ENCODE measurements around the gene CXCL6.

The CXCL6 gene

DNA sequence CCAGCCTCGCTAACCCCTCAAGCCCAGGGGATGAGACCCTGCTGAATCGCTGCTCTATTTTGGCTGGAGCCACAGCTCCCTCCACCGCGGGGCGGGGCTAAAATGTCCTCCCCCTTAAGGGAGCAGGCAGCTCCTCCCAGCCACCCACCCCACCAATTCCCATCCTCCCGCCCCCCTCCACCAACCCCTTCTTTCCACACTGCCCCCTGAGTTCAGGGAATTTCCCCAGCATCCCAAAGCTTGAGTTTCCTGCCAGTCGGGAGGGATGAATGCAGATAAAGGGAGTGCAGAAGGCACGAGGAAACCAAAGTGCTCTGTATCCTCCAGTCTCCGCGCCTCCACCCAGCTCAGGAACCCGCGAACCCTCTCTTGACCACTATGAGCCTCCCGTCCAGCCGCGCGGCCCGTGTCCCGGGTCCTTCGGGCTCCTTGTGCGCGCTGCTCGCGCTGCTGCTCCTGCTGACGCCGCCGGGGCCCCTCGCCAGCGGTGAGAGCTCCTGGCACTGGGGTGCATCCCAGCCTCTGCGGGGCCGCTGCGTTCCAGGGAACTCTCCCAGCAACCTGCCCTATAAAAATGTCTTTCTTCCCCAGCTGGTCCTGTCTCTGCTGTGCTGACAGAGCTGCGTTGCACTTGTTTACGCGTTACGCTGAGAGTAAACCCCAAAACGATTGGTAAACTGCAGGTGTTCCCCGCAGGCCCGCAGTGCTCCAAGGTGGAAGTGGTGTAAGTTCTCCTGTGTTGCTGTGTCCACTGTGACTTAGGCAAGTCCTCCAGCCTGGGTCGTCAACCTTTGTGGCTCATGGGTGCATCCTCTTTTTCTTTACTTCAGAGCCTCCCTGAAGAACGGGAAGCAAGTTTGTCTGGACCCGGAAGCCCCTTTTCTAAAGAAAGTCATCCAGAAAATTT, at the start of gene CXCL6:
CXCL6 (plus strand) TSS at position 306 of the 907 bp plus-strand sequence; CDS start at position 379, 73 bp downstream.
- no peak for DNase-seq (ENCODE audit: low read depth)
- TF ChIP-seq, protein P1, sequence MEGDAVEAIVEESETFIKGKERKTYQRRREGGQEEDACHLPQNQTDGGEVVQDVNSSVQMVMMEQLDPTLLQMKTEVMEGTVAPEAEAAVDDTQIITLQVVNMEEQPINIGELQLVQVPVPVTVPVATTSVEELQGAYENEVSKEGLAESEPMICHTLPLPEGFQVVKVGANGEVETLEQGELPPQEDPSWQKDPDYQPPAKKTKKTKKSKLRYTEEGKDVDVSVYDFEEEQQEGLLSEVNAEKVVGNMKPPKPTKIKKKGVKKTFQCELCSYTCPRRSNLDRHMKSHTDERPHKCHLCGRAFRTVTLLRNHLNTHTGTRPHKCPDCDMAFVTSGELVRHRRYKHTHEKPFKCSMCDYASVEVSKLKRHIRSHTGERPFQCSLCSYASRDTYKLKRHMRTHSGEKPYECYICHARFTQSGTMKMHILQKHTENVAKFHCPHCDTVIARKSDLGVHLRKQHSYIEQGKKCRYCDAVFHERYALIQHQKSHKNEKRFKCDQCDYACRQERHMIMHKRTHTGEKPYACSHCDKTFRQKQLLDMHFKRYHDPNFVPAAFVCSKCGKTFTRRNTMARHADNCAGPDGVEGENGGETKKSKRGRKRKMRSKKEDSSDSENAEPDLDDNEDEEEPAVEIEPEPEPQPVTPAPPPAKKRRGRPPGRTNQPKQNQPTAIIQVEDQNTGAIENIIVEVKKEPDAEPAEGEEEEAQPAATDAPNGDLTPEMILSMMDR (conservative IDR thresholded peaks at IDR 0.05; ENCODE audit: control insufficient read depth, insufficient read depth, low read depth, low read length) = no peak
- peak within 1 kb of the TSS; percentile 58 for H3K4me3 ChIP-seq (ENCODE audit: control insufficient read depth, low read depth, low read length)

DNA sequence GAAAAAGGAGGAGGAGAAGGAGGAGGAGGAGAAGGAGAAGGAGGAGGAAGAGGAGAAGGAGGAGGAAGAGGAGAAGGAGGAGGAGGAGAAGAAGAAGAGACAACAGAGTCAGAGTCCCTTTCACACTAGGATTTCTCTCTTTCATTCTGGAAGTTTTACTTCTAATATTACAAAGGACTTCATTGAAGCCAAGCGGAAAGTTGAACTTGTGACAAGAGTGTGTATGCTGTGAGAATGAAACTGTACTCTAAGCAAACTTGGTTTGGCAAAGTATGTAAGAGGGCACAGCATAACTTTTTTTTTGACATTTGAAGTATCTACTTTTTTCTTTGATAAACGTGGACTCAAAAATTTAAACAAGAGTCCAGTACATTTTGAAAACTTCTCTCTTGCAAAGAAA, 48.1 kb upstream of the CXCL6 start:
- TF ChIP-seq, protein P1 (conservative IDR thresholded peaks at IDR 0.05; ENCODE audit: control insufficient read depth, insufficient read depth, low read depth, low read length) = no peak
- no peak for DNase-seq (ENCODE audit: low read depth)
- H3K4me3 ChIP-seq (ENCODE audit: control insufficient read depth, low read depth, low read length) = no peak overlapping the region

DNA sequence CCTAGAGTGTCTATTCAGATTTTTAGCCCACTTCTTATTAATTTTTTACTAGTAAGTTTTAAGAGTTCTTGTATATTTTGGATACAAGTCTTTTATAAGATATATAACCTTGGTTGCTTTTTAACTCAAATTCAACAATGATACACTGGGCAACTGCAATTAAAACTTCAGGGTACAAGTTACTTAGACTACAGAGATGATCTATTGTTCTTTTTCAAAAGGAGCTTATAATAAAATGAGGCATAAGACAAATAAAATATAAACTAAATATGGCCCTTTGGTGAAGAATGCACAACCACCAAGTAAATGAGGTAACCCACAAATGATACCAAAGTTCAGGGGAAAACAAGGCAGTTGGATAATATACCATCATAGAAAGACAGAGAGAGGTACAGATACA, 37.6 kb upstream of the CXCL6 start:
- H3K4me3 ChIP-seq (ENCODE audit: control insufficient read depth, low read depth, low read length) = no peak overlapping the region
- TF ChIP-seq, protein P1 (conservative IDR thresholded peaks at IDR 0.05; ENCODE audit: control insufficient read depth, insufficient read depth, low read depth, low read length) = no peak
- no peak for DNase-seq (ENCODE audit: low read depth)

DNA sequence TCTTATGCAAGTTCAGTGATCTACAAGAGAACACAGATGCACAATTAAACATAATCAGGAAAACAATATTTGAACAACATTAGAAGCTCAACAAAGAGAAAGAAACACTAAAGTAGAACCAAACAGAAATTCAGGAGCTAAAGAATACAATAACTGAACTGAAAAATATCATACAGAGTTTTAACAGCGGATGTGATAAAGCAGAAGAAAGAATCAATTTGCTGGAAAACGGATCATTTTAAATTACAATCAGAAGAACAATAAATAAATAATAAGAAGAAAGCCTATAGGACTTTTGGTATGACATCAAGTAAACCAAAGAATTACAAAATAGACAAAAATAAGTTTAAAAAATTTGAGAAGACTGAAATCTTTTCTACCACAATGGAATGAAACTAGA, 36.3 kb upstream of the CXCL6 start:
- no peak for DNase-seq (ENCODE audit: low read depth)
- no peak overlapping the region for H3K4me3 ChIP-seq (ENCODE audit: control insufficient read depth, low read depth, low read length)
- TF ChIP-seq, protein P1 (conservative IDR thresholded peaks at IDR 0.05; ENCODE audit: control insufficient read depth, insufficient read depth, low read depth, low read length) = no peak

DNA sequence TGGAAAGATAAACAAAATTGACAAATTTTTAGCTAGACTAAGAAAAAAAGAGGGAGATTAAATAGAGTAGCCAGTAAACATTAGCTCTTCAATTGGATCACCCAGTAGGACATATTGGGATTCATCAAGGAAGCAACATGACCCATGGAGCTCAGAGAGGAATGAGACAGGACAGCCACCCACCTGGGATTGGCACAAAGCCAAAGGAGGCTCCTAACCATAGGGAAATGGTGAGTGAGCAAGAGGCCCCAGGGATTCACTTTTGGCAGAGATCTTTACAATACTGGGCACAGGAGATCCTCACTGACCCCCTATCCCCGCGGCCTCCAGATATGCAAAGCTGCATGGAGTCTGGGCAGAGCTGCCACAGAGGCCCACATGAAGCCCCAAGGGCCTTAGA, 34.8 kb upstream of the CXCL6 start:
- TF ChIP-seq, protein P1 (conservative IDR thresholded peaks at IDR 0.05; ENCODE audit: control insufficient read depth, insufficient read depth, low read depth, low read length) = no peak
- DNase-seq (ENCODE audit: low read depth) = no peak
- H3K4me3 ChIP-seq (ENCODE audit: control insufficient read depth, low read depth, low read length) = no peak overlapping the region

DNA sequence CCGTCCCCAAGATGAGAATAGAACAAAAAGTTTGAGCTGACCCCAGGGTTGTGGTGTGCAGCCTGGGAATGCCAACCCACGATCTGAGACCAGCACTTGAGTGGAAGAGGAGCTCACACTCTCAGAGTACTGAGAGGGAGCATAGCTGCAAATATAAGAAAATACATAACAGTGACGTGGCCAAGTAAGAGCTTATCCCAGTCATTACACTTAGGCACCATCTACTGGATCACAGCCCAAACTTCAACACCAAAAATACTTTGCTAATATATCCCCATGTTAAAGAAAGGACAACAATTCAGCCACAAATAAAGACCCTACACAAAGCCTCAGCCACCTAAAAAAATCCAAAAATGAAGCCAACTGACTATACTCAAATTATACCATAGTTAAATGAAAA, 33.3 kb upstream of the CXCL6 start:
- TF ChIP-seq, protein P1 (conservative IDR thresholded peaks at IDR 0.05; ENCODE audit: control insufficient read depth, insufficient read depth, low read depth, low read length) = no peak
- H3K4me3 ChIP-seq (ENCODE audit: control insufficient read depth, low read depth, low read length) = no peak overlapping the region
- no peak for DNase-seq (ENCODE audit: low read depth)

Measured in fibroblast of mammary gland (primary cell).